Upper lobe of left lung (tissue), 6 donors: ENCODE measurements around the gene PHEX. TPM values are rescaled to one million over a fixed set of nuclear protein-coding genes. Genes with fewer than 3 reads are reported as not detected.

ENCODE experiments used
- ATAC-seq, 2 donors: fragments of 200-7000 bp; cut with Tn5 transposase; one replicate each; pipeline ENCODE4 v1.9.1; 2022; ENCODE audit warnings: mild to moderate bottlenecking in 2 of 2, moderate library complexity in 2 of 2; ENCODE audit not compliant: low FRiP score in 2 of 2
- DNase-seq, 2 donors: peaks; one replicate each; pipeline ENCODE4 v3.0.0-alpha.2; 2019 to 2020
- H3K27ac ChIP-seq, 4 donors: fragments of 200-600 bp; sonication (generic); one replicate each; pipeline ENCODE4 v1.5.1; 2016 to 2019
- H3K27me3 ChIP-seq, 4 donors: fragments of 200-600 bp; sonication (generic); one replicate each; pipeline ENCODE4 v1.5.1; 2017 to 2019
- H3K36me3 ChIP-seq, 4 donors: fragments of 200-600 bp; sonication (generic); one replicate each; pipeline ENCODE4 v1.5.1; 2016 to 2019
- H3K4me1 ChIP-seq, 4 donors: fragments of 200-600 bp; sonication (generic); one replicate each; pipeline ENCODE4 v1.5.1; 2018 to 2019
- H3K4me3 ChIP-seq, 4 donors: fragments of 200-600 bp; sonication (generic); one replicate each; pipeline ENCODE4 v1.5.1; 2017 to 2019; ENCODE audit warnings: mild to moderate bottlenecking in 2 of 4, moderate library complexity in 1 of 4
- H3K9me3 ChIP-seq, 4 donors: fragments of 200-600 bp; sonication (generic); one replicate each; pipeline ENCODE4 v1.5.1; 2018 to 2019
- CTCF ChIP-seq, 6 experiments: fragments of 450-650 bp in 4 of 6; fragments of 200-600 bp in 2 of 6; sonication (generic) in 2 of 6; IDR thresholded peaks; one replicate each; pipeline ENCODE4 v1.5.1; 2016 to 2019; ENCODE audit warnings: antibody characterized with exemption in 6 of 6
- EP300 ChIP-seq, 4 donors: sonication (generic); formaldehyde crosslinking; IDR thresholded peaks; one replicate each; pipeline ENCODE4 v1.5.1; 2017; ENCODE audit warnings: antibody characterized with exemption in 4 of 4, control low read depth in 2 of 4
- POLR2A ChIP-seq, 4 donors: fragments of 450-650 bp; IDR thresholded peaks; one replicate each; pipeline ENCODE4 v1.5.1; 2016 to 2017; ENCODE audit warnings: antibody characterized with exemption in 4 of 4, mild to moderate bottlenecking in 2 of 4
- POLR2AphosphoS5 ChIP-seq, 2 donors: sonication (generic); formaldehyde crosslinking; IDR thresholded peaks; one replicate each; pipeline ENCODE4 v1.5.1; 2017; ENCODE audit warnings: antibody characterized with exemption in 2 of 2
- WGBS, 2 donors: methylation state at CpG; one replicate each; pipeline ENCODE4 v1.1.5; 2017 to 2018; 5-methylcytosine and 5-hydroxymethylcytosine counted together
- total RNA-seq, 6 donors: library from RNA; depleted of rRNA in 4 of 6; stranded (reverse); fragments of >200 nt in 4 of 6; gene quantifications; one replicate each; pipeline versions ENCODE4 v1.1.0 to v1.2.1, GENCODE V29; 2016 to 2021
- donor health status: DM: no; HTN: no; CAD: no; lungs with moderate emphysema.
- donor health status: DM: no; HTN: yes; CAD: no; lungs with severe emphysema.

The PHEX gene
- total RNA-seq, 6 donors from 2014 or later = 0.80 to 4.9 (median 1.4) TPM

GRCh38 chrX:22097012-22097694 is 65.0 kb downstream of the PHEX start:
- Histone ChIP-seq H3K27ac (no peak overlapping the region), H3K4me3 (no peak overlapping the region), H3K27me3 (no peaks in the 10 kb centered on the region), H3K36me3 (no peaks in the 10 kb centered on the region), H3K4me1 (no peaks in the 10 kb centered on the region), H3K9me3 (no peaks in the 10 kb centered on the region)
- DNase-seq (no peak), ATAC-seq (peak in 1 of 2 donors; percentile 34)
- TF ChIP-seq POLR2A (IDR thresholded peaks at IDR 0.05) = no peak
- no peak for TF ChIP-seq EP300 (IDR thresholded peaks at IDR 0.05)
- TF ChIP-seq CTCF (IDR thresholded peaks at IDR 0.05) = no peak
- no peak for TF ChIP-seq POLR2AphosphoS5 (IDR thresholded peaks at IDR 0.05)
- WGBS, 2 donors = 81 to 82% methylated on average over 1 of the region's 1 CpG

- TF ChIP-seq POLR2AphosphoS5 (IDR thresholded peaks at IDR 0.05) (no peak), POLR2A (IDR thresholded peaks at IDR 0.05) (no peak), EP300 (IDR thresholded peaks at IDR 0.05) (no peak), CTCF (IDR thresholded peaks at IDR 0.05) (no peak)
- no peaks in the 10 kb centered on the region for H3K9me3 ChIP-seq
Measured at GRCh38 chrX:22105231-22105630, 73.1 kb downstream of the PHEX start.

GRCh38 chrX:22105971-22106370 is 73.8 kb downstream of the PHEX start:
- no peak for DNase-seq
- TF ChIP-seq POLR2AphosphoS5 (IDR thresholded peaks at IDR 0.05) (no peak), CTCF (IDR thresholded peaks at IDR 0.05) (no peak), POLR2A (IDR thresholded peaks at IDR 0.05) (no peak), EP300 (IDR thresholded peaks at IDR 0.05) (no peak)
- ATAC-seq = no peak
- Histone ChIP-seq H3K27ac (no peak overlapping the region), H3K27me3 (no peaks in the 10 kb centered on the region), H3K36me3 (no peaks in the 10 kb centered on the region), H3K4me1 (no peaks in the 10 kb centered on the region), H3K9me3 (no peaks in the 10 kb centered on the region), H3K4me3 (no peak overlapping the region)
- 80 to 81% methylated on average over 1 to 2 of the region's 2 CpGs for WGBS, 2 donors

More at GRCh38 chrX:22105231-22105630, 73.1 kb downstream of the PHEX start:
- Histone ChIP-seq H3K27me3 (no peaks in the 10 kb centered on the region), H3K4me3 (no peak overlapping the region), H3K36me3 (no peaks in the 10 kb centered on the region), H3K27ac (no peak overlapping the region), H3K4me1 (no peaks in the 10 kb centered on the region)
- 67 to 80% methylated on average over 4 to 6 of the region's 6 CpGs for WGBS, 2 donors
- ATAC-seq = peak; percentile 13 to 63
- no peak for DNase-seq

- Histone ChIP-seq H3K36me3 (no peaks in the 10 kb centered on the region), H3K4me3 (no peak overlapping the region), H3K9me3 (no peaks in the 10 kb centered on the region), H3K27ac (no peak overlapping the region), H3K27me3 (no peaks in the 10 kb centered on the region), H3K4me1 (no peaks in the 10 kb centered on the region)
- 80 to 100% methylated on average over 1 of the region's 1 CpG for WGBS, 2 donors
- no peak for TF ChIP-seq POLR2AphosphoS5 (IDR thresholded peaks at IDR 0.05)
- no peak for TF ChIP-seq EP300 (IDR thresholded peaks at IDR 0.05)
- TF ChIP-seq CTCF (IDR thresholded peaks at IDR 0.05) = no peak
- TF ChIP-seq POLR2A (IDR thresholded peaks at IDR 0.05) = no peak
- ATAC-seq = no peak
- DNase-seq = no peak
Measured at GRCh38 chrX:22109442-22109841, 77.3 kb downstream of the PHEX start.
